Esophagus mucosa (tissue), 1 donor: ENCODE measurements around the gene C11orf68. TPM values are rescaled to one million over a fixed set of nuclear protein-coding genes. Genes with fewer than 3 reads are reported as not detected.
A peak's percentile ranks its signal among the peaks of the same experiment; 100 is the strongest.
"Not testable (repeated sequence)": the region's sequence is repeated elsewhere in the genome, so short reads cannot be mapped to it uniquely, and the experiment has no call there.

Source experiments
- ATAC-seq: fragments of 200-7000 bp; cut with Tn5 transposase; one replicate; pipeline ENCODE4 v1.9.1; 2020
- total RNA-seq: library from RNA; stranded (reverse); gene quantifications from one replicate; pipeline ENCODE4 v1.2.4, GENCODE V29; 2023
- donor health status: DM: yes; HTN: yes; CAD: no.

C11orf68 gene
- total RNA-seq, 1 donor from 2014 or later, result 16.9 TPM

- peak; percentile 65 for ATAC-seq
Observed at GRCh38 chr11:65912845-65913244, 6.0 kb downstream of the C11orf68 start.

- peak; percentile 38 for ATAC-seq
Observed at GRCh38 chr11:65911682-65912568, 6.9 kb downstream of the C11orf68 start.

- ATAC-seq, result no peak
Observed at GRCh38 chr11:65907878-65908277, 11.0 kb downstream of the C11orf68 start.

- ATAC-seq, result peak; percentile 5
Observed at GRCh38 chr11:65906602-65907001, 12.3 kb downstream of the C11orf68 start.

GRCh38 chr11:65903715-65904114, 15.1 kb downstream of the C11orf68 start:
- ATAC-seq, result no peak

GRCh38 chr11:65903068-65903481, 15.8 kb downstream of the C11orf68 start:
- peak; percentile 13 for ATAC-seq

- ATAC-seq, result no peak
Observed at GRCh38 chr11:65900899-65901180, 18.0 kb downstream of the C11orf68 start.

GRCh38 chr11:65900125-65900898, 18.6 kb downstream of the C11orf68 start, which contains the start of gene FOSL1:
FOSL1 (minus strand) TSS chr11:65900388; CDS start chr11:65900339, 49 bp downstream.
- peak; percentile 88 for ATAC-seq

GRCh38 chr11:65899356-65900124, 19.3 kb downstream of the C11orf68 start:
- peak; percentile 57 for ATAC-seq

- ATAC-seq, result no peak
Observed at GRCh38 chr11:65898656-65899355, 20.1 kb downstream of the C11orf68 start.

GRCh38 chr11:65897020-65897471, 21.8 kb downstream of the C11orf68 start:
- ATAC-seq, result no peak

- no peak for ATAC-seq
Observed at GRCh38 chr11:65896034-65896999, 22.5 kb downstream of the C11orf68 start.

GRCh38 chr11:65895482-65895981, 23.3 kb downstream of the C11orf68 start:
- ATAC-seq, result no peak

GRCh38 chr11:65894034-65894591, 24.7 kb downstream of the C11orf68 start:
- no peak for ATAC-seq

- no peak for ATAC-seq
Observed at GRCh38 chr11:65892661-65893317, 26.1 kb downstream of the C11orf68 start.

GRCh38 chr11:65892137-65892540, 26.7 kb downstream of the C11orf68 start:
- not testable (repeated sequence) for ATAC-seq

GRCh38 chr11:65891219-65892136, 27.4 kb downstream of the C11orf68 start:
- no peak for ATAC-seq
